ENCODE data around the gene TAGLN. TPM values are rescaled to one million over a fixed set of nuclear protein-coding genes. Genes with fewer than 3 reads are reported as not detected.
"Not testable (repeated sequence)": the region's sequence is repeated elsewhere in the genome, so short reads cannot be mapped to it uniquely, and the experiment has no call there.

TAGLN gene
- total RNA-seq, 1 donor from 2014 or later: 317 TPM

DNA sequence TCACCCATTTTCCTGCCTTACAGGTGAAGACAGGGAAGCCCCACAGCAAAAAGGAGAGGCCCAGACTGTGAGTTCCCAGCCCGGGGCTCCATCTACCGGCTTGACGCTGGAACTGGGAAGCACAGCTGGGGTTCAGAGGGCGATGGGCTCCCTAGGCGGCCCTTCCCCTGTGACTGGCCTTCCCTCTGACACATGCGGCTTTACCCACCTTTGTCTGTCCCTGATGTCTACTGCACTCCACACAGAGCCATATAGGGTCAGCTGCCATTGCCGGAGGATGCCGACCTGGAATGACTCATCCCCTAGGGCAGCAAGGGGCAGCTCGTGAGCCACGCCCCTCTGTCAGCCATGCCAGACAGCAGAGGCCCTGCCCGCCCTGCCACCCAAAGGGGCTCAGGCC is 7.7 kb downstream of the TAGLN start:
- DNase-seq (ENCODE audit: low spot score); intact Hi-C loops (cut with DNase I): not testable (repeated sequence)

- DNase-seq (ENCODE audit: low spot score); intact Hi-C loops (cut with DNase I): not testable (repeated sequence)
Measured at GRCh38 chr11:117207481-117207880, 8.3 kb downstream of the TAGLN start.

DNA sequence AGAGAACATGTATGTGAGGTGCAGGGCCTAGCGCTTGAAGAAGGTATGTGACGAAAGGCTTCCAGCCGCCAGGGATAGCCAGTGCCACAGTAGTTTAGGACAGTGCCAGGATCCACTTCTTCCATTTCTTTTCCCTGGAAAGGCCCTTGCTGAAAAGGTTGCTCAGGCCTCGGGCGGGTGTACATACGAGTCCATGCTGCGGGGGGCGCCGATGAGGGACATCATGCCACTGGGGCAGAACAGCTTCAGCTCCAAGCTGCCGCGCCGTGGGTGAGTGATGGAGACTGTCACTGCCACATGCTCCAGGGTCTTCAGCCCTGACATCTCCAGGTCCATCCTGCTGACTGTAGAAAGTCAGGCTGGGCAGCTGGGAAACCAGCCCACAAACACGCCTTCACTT is 9.5 kb downstream of the TAGLN start:
- DNase-seq (ENCODE audit: low spot score); intact Hi-C loops (cut with DNase I): not testable (repeated sequence)

DNA sequence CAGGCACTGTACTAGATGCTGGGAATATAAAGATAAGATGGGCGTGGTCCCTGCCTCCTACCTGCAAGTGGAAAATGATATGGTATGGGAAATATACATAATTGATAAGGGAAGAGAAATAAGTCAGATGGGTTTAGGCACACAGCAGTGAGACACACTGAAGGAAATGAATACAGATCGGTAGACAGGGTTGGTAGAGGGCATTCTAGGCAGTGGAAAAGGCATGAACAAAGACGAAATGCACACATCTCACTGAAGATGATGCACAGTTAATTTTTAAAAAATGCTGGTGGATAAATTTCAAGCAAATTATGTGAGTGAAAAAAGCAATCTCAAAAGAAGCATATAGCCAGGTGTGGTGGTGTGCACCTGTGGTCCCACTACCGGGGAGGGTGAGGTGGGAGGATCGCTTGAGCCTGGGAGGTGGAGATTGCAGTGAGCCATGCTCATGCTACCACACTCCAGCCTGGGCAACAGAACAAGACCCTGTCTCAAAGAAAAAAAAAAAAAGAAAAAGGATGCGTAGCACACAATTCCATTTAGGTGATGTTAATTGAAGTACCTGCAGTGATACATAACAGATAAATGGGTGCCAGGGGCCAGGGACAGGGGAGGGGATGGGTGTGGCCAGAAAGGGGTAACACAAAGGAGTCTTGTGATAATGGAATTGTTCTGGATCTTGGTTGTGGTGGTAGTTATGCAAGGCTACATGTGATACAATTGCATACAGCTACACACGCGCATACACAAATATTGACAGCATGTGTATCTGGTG is 10.4 kb downstream of the TAGLN start:
- intact Hi-C loops (cut with DNase I); DNase-seq (ENCODE audit: low spot score): not testable (repeated sequence)

DNA sequence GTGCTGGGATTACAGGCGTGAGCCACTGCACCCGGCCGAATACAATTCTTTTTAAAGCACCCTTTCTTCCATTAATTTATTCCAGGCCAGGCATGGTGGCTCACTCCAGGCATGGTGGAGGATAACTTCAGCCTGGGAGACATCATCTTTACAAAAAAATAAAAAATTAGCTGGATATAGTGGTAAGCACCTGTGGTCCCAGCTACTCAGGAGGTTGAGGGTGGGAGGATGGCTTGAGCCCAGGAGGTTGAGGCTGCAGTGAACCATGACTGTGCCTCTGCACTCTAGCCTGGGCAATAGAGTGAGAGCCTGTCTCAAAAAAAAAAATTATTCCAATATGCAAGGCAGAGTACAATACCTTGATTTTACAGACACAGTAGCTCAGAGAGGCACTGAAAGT is 11.4 kb downstream of the TAGLN start:
- intact Hi-C loops (cut with DNase I): no loop called here
- DNase-seq (ENCODE audit: low spot score): no peak

- intact Hi-C loops (cut with DNase I): no loop called here
- no peak for DNase-seq (ENCODE audit: low spot score)
Measured at GRCh38 chr11:117212697-117213355, 13.7 kb downstream of the TAGLN start.

- intact Hi-C loops (cut with DNase I): no loop called here
- DNase-seq (ENCODE audit: low spot score): no peak
Measured at GRCh38 chr11:117214404-117215110, 15.4 kb downstream of the TAGLN start.

GRCh38 chr11:117217141-117218084 is 18.2 kb downstream of the TAGLN start:
- intact Hi-C loops (cut with DNase I): loop anchor here (1.0 kb wide), 1 partner anchor 18 kb away; the partner anchor contains the start of gene TAGLN
- DNase-seq (ENCODE audit: low spot score): no peak

GRCh38 chr11:117218133-117218915 is 19.2 kb downstream of the TAGLN start:
- no peak for DNase-seq (ENCODE audit: low spot score)

GRCh38 chr11:117219001-117219400 is 19.8 kb downstream of the TAGLN start:
- intact Hi-C loops (cut with DNase I): no loop called here

More at GRCh38 chr11:117218133-117218915, 19.2 kb downstream of the TAGLN start:
- intact Hi-C loops (cut with DNase I): no loop called here

GRCh38 chr11:117219455-117219854 is 20.3 kb downstream of the TAGLN start:
- intact Hi-C loops (cut with DNase I): no loop called here
- DNase-seq (ENCODE audit: low spot score): no peak

More at GRCh38 chr11:117219001-117219400, 19.8 kb downstream of the TAGLN start:
- DNase-seq (ENCODE audit: low spot score): no peak

DNA sequence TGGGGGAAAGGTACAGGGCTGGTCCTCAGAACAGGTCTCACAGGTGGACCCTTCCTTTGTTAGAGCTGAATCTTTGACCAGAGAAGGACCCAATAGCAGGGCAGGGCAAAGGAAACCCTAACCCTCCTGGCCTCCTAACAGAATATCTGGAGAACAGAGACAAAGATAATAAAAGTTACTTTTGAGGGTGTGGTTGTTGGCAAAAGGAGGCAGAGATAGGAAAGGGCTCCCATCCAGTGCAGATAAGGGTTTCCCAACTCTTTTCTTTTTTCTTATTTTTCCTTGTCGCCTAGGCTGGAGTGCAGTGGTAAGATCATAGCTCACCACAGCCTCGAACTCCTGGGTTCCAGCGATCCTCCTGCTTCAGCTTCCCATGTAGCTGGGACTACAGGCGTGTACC is 20.8 kb downstream of the TAGLN start:
- DNase-seq (ENCODE audit: low spot score): no peak
- intact Hi-C loops (cut with DNase I): loop anchor here (2.0 kb wide), 1 partner anchor 121 kb away; the partner anchor contains the start of gene SIK3

DNA sequence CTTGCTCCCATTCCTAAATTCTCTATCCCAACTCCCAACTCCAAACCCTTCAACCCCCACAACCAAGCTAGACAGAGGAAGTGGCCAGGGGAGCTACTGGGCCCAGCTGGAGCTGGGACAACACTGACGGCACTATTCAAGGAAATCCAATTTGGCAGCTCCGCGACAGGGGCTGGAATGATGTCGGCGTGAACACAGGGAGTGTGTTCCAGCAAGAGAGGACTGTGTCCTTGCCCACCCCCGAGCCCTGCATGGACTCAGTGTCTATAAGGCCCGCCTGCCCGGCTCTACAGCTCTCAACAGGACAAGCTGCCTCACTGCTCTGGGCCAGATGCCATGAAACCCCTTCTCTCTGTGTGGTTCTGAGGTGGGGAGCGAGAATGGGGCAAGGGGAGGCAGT is 21.4 kb downstream of the TAGLN start:
- intact Hi-C loops (cut with DNase I): loop anchor here (2.0 kb wide), 1 partner anchor 122 kb away; the partner anchor contains the start of gene SIK3
- no peak for DNase-seq (ENCODE audit: low spot score)

- intact Hi-C loops (cut with DNase I): loop anchor here (2.0 kb wide), 1 partner anchor 122 kb away; the partner anchor contains the start of gene SIK3
- peak; percentile 76 for DNase-seq (ENCODE audit: low spot score)
Measured at GRCh38 chr11:117220999-117221774, 22.0 kb downstream of the TAGLN start.

DNA sequence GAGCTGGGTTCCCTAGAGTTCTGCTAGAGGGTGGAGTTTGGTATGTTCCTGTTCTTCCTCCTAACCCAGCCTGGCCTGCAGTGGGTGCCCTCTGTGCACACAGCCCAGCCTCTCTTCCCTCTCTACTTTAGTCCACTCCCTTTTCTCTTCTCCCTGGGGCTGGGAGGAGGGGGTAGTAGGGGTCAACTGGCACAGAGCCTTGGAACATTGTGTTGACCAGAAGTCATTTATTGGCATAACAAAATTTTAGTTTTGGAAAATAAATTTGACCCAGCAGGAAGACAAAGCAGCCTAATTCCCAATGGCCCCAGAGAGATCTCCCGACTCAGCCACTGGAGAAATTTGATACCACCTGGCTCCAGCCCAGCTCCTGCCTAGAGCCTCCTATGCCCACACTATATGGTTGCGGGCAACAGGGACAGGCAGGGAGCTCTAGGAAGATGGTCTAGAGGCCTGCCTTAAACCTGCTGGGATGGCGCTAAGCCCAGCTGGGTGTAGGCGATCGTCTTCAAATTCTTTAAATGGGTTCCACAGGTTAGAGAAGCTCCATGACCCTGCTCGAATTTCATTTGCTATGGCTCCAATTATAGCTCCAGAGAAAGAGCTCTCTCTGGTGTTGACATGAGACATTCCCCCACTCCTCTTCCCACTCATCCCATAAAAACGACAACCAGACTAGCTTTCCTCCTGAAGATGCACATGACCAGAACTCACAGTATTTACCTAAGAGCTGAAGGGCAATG is 22.8 kb downstream of the TAGLN start:
- DNase-seq (ENCODE audit: low spot score): peak; percentile 72
- intact Hi-C loops (cut with DNase I): loop anchor here (2.0 kb wide), 2 partner anchors 123 to 429 kb away; partner anchors contain the start of gene SIK3

GRCh38 chr11:117222991-117223740 is 24.0 kb downstream of the TAGLN start:
- intact Hi-C loops (cut with DNase I): loop anchor here (2.0 kb wide), 1 partner anchor 430 kb away; no protein-coding TSS in a partner anchor
- DNase-seq (ENCODE audit: low spot score): peak; percentile 66

Data from cardiac septum (tissue), 1 donor.